ENCODE data around the gene GATD1. TPM values are rescaled to one million over a fixed set of nuclear protein-coding genes. Genes with fewer than 3 reads are reported as not detected.

Gene GATD1
- total and polyA plus RNA-seq, 10 of the 15 experiments (the other 5 are each of a cell fraction or from before 2014, with no cell fraction given), result 1.2 to 92.6 (median 22.3) TPM

DNA sequence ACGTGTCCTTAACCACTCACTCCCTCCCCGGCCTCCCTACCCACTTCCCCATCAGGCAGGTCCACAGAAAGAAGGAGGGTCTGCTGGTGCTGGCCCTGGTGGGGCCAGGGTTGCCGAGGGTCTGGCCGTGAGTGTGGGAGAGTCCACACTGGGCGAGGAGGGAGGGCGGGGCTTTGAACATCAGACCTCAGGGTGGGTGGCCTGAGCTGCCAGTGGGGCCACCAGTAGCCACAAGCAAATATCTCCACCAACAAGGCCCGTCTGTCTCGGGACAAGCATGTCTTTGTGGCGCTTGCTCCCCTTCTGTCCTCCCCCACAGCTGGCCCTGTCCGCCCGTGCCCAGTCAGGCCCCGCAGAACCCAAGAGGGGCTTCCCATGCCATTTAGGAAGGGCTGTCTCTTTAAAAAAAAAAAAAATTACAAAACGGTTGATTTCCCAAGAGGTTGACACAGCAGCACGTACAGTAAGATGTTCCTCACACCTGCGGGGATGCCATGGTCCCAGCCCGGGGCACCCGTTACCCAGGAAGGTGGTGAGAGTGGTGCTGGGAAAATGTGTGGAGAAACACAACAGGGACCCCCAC, 47.7 kb downstream of the GATD1 start:
- no peak overlapping the region for H3K4me2 ChIP-seq (ENCODE audit: control insufficient read depth, insufficient read depth)
- ATAC-seq (no peak), FAIRE-seq (no peak), DNase-seq (ENCODE audit: low read depth, low spot score) (no peak)
- H3K4me1 ChIP-seq (ENCODE audit: control insufficient read depth, insufficient read depth, low read length), result peaks cover 6% of the 10 kb centered on the region
- RAD21 ChIA-PET (ENCODE audit: unreplicated experiment), result no interaction called here
- no peaks in the 10 kb centered on the region for H3K79me2 ChIP-seq (ENCODE audit: control insufficient read depth, insufficient read depth, low read length)
- H4K20me1 ChIP-seq (ENCODE audit: control insufficient read depth, insufficient read depth), result no peaks in the 10 kb centered on the region; the same call in 1 of the 2 replicates
- POLR2A ChIA-PET, result no interaction called here
- SMC1A ChIA-PET (ENCODE audit: uncharacterized antibody, unreplicated experiment), result no interaction called here
- H3K27ac ChIP-seq (ENCODE audit: control insufficient read depth, insufficient read depth), result no peak overlapping the region
- in situ Hi-C loops (cut with MboI), result loop anchor here (10.0 kb wide), 1 partner anchor 65 kb away; no protein-coding TSS in a partner anchor
- H3K27me3 ChIP-seq (replicated peaks in 1 of 2; ENCODE audit: control insufficient read depth in 2 of 2, insufficient read depth in 2 of 2, low read length in 1 of 2), result no peaks in the 10 kb centered on the region
- H3K4me3 ChIP-seq, result no peak overlapping the region
- no TSS peak for BruUV-seq (replicated peaks)
- CTCF ChIA-PET, result interaction anchor here (1.7 kb wide), 1 partner anchor 173 kb away, joined by 3 read pairs; no protein-coding TSS in a partner anchor
- no peaks in the 10 kb centered on the region for H3K36me3 ChIP-seq (ENCODE audit: control insufficient read depth in 2 of 2, insufficient read depth in 2 of 2, low read length in 1 of 2)
- intact Hi-C loops (cut with micrococcal nuclease; ENCODE audit: unreplicated experiment), result no loop called here
- TF ChIP-seq PAX8 (IDR thresholded peaks at IDR 0.05) (no peak), NBN (IDR thresholded peaks at IDR 0.05) (no peak), CBX3 (IDR thresholded peaks at IDR 0.05; ENCODE audit: borderline replicate concordance, low read depth) (no peak), TBL1XR1 (IDR thresholded peaks at IDR 0.05; ENCODE audit: low read depth, low read length) (no peak), ZNF24 (IDR thresholded peaks at IDR 0.05) (no peak), SMAD1 (IDR thresholded peaks at IDR 0.05; ENCODE audit: low read depth, partially characterized antibody) (no peak), CHD2 (IDR thresholded peaks at IDR 0.05; ENCODE audit: borderline replicate concordance, low read depth, low read length) (no peak), GABPA (IDR thresholded peaks at IDR 0.05; ENCODE audit: low read depth) (no peak), CHD1 (IDR thresholded peaks at IDR 0.05; ENCODE audit: low read depth, low read length) (no peak), BCL11A (IDR thresholded peaks at IDR 0.05; ENCODE audit: low read depth, low read length) (no peak), ESRRA (IDR thresholded peaks at IDR 0.05; ENCODE audit: low read length) (no peak), PAX5 (IDR thresholded peaks at IDR 0.05; ENCODE audit: borderline replicate concordance, low read depth, low read length) (no peak), CREB1 (IDR thresholded peaks at IDR 0.05; ENCODE audit: low read depth) (no peak), GATAD2B (conservative IDR thresholded peaks at IDR 0.05; ENCODE audit: low read depth) (no peak), RAD51 (IDR thresholded peaks at IDR 0.05) (no peak)
- TF ChIP-seq, protein P1, sequence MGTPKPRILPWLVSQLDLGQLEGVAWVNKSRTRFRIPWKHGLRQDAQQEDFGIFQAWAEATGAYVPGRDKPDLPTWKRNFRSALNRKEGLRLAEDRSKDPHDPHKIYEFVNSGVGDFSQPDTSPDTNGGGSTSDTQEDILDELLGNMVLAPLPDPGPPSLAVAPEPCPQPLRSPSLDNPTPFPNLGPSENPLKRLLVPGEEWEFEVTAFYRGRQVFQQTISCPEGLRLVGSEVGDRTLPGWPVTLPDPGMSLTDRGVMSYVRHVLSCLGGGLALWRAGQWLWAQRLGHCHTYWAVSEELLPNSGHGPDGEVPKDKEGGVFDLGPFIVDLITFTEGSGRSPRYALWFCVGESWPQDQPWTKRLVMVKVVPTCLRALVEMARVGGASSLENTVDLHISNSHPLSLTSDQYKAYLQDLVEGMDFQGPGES (IDR thresholded peaks at IDR 0.05), result no peak
- TF ChIP-seq, protein P2, sequence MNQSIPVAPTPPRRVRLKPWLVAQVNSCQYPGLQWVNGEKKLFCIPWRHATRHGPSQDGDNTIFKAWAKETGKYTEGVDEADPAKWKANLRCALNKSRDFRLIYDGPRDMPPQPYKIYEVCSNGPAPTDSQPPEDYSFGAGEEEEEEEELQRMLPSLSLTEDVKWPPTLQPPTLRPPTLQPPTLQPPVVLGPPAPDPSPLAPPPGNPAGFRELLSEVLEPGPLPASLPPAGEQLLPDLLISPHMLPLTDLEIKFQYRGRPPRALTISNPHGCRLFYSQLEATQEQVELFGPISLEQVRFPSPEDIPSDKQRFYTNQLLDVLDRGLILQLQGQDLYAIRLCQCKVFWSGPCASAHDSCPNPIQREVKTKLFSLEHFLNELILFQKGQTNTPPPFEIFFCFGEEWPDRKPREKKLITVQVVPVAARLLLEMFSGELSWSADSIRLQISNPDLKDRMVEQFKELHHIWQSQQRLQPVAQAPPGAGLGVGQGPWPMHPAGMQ (IDR thresholded peaks at IDR 0.05; ENCODE audit: borderline replicate concordance), result no peak
- TF ChIP-seq, protein P3, sequence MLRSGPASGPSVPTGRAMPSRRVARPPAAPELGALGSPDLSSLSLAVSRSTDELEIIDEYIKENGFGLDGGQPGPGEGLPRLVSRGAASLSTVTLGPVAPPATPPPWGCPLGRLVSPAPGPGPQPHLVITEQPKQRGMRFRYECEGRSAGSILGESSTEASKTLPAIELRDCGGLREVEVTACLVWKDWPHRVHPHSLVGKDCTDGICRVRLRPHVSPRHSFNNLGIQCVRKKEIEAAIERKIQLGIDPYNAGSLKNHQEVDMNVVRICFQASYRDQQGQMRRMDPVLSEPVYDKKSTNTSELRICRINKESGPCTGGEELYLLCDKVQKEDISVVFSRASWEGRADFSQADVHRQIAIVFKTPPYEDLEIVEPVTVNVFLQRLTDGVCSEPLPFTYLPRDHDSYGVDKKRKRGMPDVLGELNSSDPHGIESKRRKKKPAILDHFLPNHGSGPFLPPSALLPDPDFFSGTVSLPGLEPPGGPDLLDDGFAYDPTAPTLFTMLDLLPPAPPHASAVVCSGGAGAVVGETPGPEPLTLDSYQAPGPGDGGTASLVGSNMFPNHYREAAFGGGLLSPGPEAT (IDR thresholded peaks at IDR 0.05; ENCODE audit: low read depth), result no peak
- TF ChIP-seq, protein P4, sequence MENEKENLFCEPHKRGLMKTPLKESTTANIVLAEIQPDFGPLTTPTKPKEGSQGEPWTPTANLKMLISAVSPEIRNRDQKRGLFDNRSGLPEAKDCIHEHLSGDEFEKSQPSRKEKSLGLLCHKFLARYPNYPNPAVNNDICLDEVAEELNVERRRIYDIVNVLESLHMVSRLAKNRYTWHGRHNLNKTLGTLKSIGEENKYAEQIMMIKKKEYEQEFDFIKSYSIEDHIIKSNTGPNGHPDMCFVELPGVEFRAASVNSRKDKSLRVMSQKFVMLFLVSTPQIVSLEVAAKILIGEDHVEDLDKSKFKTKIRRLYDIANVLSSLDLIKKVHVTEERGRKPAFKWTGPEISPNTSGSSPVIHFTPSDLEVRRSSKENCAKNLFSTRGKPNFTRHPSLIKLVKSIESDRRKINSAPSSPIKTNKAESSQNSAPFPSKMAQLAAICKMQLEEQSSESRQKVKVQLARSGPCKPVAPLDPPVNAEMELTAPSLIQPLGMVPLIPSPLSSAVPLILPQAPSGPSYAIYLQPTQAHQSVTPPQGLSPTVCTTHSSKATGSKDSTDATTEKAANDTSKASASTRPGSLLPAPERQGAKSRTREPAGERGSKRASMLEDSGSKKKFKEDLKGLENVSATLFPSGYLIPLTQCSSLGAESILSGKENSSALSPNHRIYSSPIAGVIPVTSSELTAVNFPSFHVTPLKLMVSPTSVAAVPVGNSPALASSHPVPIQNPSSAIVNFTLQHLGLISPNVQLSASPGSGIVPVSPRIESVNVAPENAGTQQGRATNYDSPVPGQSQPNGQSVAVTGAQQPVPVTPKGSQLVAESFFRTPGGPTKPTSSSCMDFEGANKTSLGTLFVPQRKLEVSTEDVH (IDR thresholded peaks at IDR 0.05; ENCODE audit: low read depth, partially characterized antibody), result no peak
- no peak overlapping the region for H2AFZ ChIP-seq (ENCODE audit: control insufficient read depth, low read depth, low read length)
- WGBS (ENCODE audit: insufficient coverage, insufficient replicate concordance, low lambda C conversion rate, missing lambda C conversion rate), result 5% methylated on average over 16 of the region's 17 CpGs
- no peak overlapping the region for H3K9ac ChIP-seq (ENCODE audit: control insufficient read depth, insufficient read depth, low read length)
- no peaks in the 10 kb centered on the region for H3K9me3 ChIP-seq (replicated peaks; ENCODE audit: control insufficient read depth, insufficient read depth, low read length)

All from GM12878 (cell line).